Nephron progenitor cell (in vitro differentiated cells): ENCODE measurements around the gene HLA-DMB.
A peak's percentile ranks its signal among the peaks of the same experiment; 100 is the strongest.

Source experiments
- DNase-seq: peaks from one replicate; pipeline ENCODE4 v3.0.0; 2021
- H3K27ac Mint-ChIP-seq: 2 replicates; pipeline ENCODE4 v1.8.0; 2021; ENCODE audit warnings: mild to moderate bottlenecking, moderate library complexity, mixed read lengths
- H3K27me3 Mint-ChIP-seq: 2 replicates; pipeline ENCODE4 v1.8.0; 2021; ENCODE audit warnings: mild to moderate bottlenecking, low read depth, mixed read lengths; ENCODE audit not compliant: poor library complexity
- H3K36me3 Mint-ChIP-seq: 2 replicates; pipeline ENCODE4 v1.8.0; 2021; ENCODE audit warnings: low read depth, mixed read lengths
- H3K4me1 Mint-ChIP-seq: 2 replicates; pipeline ENCODE4 v1.8.0; 2021; ENCODE audit warnings: mixed read lengths
- H3K4me3 Mint-ChIP-seq: 2 replicates; pipeline ENCODE4 v1.8.0; 2021; ENCODE audit warnings: mild to moderate bottlenecking, moderate library complexity, mixed read lengths
- H3K9me3 Mint-ChIP-seq: 2 replicates; pipeline ENCODE4 v1.8.0; 2021; ENCODE audit warnings: mild to moderate bottlenecking, moderate library complexity, mixed read lengths
- CTCF ChIP-seq: fragments of 200-600 bp; sonication (generic); IDR thresholded peaks from 2 replicates; pipeline ENCODE4 v1.5.0; 2021; ENCODE audit warnings: antibody characterized with exemption

Gene HLA-DMB

GRCh38 chr6:32969685-32970412, 29.0 kb upstream of the HLA-DMB start:
- Mint-ChIP-seq H3K36me3 (peaks cover 27% of the 10 kb centered on the region), H3K27me3 (peaks cover 8% of the 10 kb centered on the region), H3K4me3 (peak overlapping the region; percentile 98), H3K27ac (peak overlapping the region; percentile 100), H3K4me1 (peaks cover 36% of the 10 kb centered on the region), H3K9me3 (no peaks in the 10 kb centered on the region)
- TF ChIP-seq CTCF, result peak; percentile 21
- DNase-seq, result peak; percentile 76

GRCh38 chr6:32968867-32969684, 28.2 kb upstream of the HLA-DMB start:
- Mint-ChIP-seq H3K9me3 (no peaks in the 10 kb centered on the region), H3K4me3 (peak overlapping the region; percentile 98), H3K27ac (peak overlapping the region; percentile 100), H3K27me3 (peaks cover 8% of the 10 kb centered on the region), H3K4me1 (peaks cover 31% of the 10 kb centered on the region), H3K36me3 (peaks cover 20% of the 10 kb centered on the region)
- DNase-seq, result peak; percentile 69
- no peak for TF ChIP-seq CTCF

GRCh38 chr6:32968093-32968866, 27.5 kb upstream of the HLA-DMB start, which contains the start of gene BRD2:
TSS of gene BRD2 (plus strand) at chr6:32968594. CDS start at chr6:32972899, 4,305 bp downstream.
- H3K4me1 Mint-ChIP-seq, result peaks cover 31% of the 10 kb centered on the region
- H3K27ac Mint-ChIP-seq, result peak within 1 kb of the TSS; percentile 100
- no peaks in the 10 kb centered on the region for H3K9me3 Mint-ChIP-seq
- no peak for TF ChIP-seq CTCF
- H3K27me3 Mint-ChIP-seq, result peaks cover 3% of the 10 kb centered on the region
- peaks cover 12% of the 10 kb centered on the region for H3K36me3 Mint-ChIP-seq
- peak; percentile 94 for DNase-seq
- H3K4me3 Mint-ChIP-seq, result peak within 1 kb of the TSS; percentile 98

GRCh38 chr6:32967151-32968091, 26.6 kb upstream of the HLA-DMB start:
- TF ChIP-seq CTCF, result peak; percentile 36
- Mint-ChIP-seq H3K4me1 (peaks cover 31% of the 10 kb centered on the region), H3K27me3 (no peaks in the 10 kb centered on the region), H3K36me3 (peaks cover 3% of the 10 kb centered on the region), H3K27ac (peak overlapping the region; percentile 94), H3K4me3 (peak overlapping the region; percentile 82), H3K9me3 (no peaks in the 10 kb centered on the region)
- DNase-seq, result no peak

- Mint-ChIP-seq H3K4me1 (peaks cover 31% of the 10 kb centered on the region), H3K27me3 (no peaks in the 10 kb centered on the region), H3K27ac (no peak overlapping the region), H3K4me3 (no peak overlapping the region), H3K9me3 (peaks cover 12% of the 10 kb centered on the region), H3K36me3 (peaks cover 14% of the 10 kb centered on the region)
- DNase-seq, result no peak
- TF ChIP-seq CTCF, result no peak
Measured at GRCh38 chr6:32964776-32965175, 23.9 kb upstream of the HLA-DMB start.
